HG03520 (cell line): ENCODE data around the gene NR2F1.
A peak's percentile ranks its signal among the peaks of the same experiment; 100 is the strongest.

ENCODE experiments used
- ATAC-seq: cut with Tn5 transposase; IDR thresholded peaks from one replicate; pipeline ENCODE4 v1.9.1; 2021; ENCODE audit warnings: mild to moderate bottlenecking, moderate library complexity; ENCODE audit not compliant: unreplicated experiment

Gene NR2F1

DNA sequence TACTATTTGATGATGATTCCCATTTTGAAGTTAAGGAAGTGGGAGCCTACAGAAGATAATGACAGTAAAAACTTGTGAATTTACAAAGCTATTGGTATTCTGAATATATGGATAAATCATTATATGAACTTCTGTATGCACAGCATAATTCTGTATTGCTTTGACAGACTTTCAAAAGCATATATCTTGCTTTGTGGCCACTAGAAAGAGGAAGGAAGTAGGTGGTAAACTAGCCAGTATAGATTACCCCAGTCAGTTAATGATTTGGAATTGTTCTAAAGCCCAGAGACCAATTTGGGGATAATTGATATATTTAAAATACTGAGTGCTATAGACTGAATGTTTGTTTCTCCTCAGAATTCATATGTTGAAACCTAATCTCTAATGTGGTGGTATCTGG is 53.0 kb downstream of the NR2F1 start:
- peak; percentile 43 for ATAC-seq

DNA sequence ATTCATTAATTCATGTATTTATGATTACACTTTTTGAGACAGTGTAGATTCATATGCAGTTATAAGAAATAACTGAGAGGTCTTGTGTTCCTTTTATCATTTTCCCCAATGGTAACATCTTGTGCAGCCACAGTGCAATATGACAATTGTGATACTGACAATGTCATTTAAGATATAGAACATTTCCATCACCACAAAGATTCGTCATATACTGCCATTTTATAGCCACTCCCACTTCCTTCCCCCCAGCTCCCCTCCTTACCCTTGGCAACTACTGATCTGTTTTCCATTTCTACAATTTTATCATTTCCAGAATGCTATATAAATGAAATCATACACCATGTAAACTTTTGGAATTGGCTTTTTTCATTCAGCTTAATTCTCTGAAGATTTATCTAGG is 53.8 kb downstream of the NR2F1 start:
- no peak for ATAC-seq

DNA sequence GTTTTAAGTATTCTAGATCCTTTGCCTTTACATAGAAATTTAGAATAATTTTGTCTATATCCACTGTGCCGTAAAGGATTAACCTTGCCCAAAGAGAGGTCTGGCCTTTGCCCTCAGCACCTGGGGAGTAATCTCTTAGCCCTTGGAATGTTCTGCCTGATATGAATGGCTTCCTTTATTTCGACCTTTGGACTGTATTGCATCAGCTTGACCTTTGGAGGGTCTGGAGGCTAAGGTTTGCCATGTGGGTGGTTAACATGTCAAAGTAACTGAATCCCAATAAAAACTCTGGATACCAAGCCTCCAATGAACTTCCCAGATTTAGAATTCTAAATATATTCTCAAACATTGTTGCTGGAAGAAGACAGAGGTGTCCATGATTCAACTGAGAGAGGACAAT is 54.7 kb downstream of the NR2F1 start:
- no peak for ATAC-seq

DNA sequence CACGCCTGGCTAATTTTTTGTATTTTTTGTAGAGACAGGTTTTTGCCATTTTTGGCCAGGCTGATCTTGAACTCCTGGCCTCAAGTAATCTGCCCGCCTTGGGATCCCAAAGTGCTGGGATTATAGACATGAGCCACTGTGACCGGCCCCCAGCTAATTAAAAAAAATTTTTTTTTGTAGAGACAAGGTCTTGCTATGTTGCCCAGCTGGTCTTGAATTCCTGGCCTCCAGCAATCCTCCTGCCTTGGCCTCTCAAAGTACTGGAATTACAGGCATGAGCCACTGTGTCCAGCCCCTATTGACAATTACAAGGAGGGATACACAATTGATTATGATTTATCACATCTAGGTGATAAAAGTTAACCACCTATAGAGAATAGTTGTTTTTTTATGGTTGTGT is 59.5 kb downstream of the NR2F1 start:
- ATAC-seq, result no peak
